GM18868 (cell line): ENCODE data around the gene SS18.

Experiments used
- ATAC-seq: cut with Tn5 transposase; IDR thresholded peaks from one replicate; pipeline ENCODE4 v1.9.1; 2021; ENCODE audit warnings: mild to moderate bottlenecking, moderate library complexity; ENCODE audit not compliant: unreplicated experiment

SS18 gene

GRCh38 chr18:26073758-26074157, 16.7 kb downstream of the SS18 start:
- no peak for ATAC-seq

DNA sequence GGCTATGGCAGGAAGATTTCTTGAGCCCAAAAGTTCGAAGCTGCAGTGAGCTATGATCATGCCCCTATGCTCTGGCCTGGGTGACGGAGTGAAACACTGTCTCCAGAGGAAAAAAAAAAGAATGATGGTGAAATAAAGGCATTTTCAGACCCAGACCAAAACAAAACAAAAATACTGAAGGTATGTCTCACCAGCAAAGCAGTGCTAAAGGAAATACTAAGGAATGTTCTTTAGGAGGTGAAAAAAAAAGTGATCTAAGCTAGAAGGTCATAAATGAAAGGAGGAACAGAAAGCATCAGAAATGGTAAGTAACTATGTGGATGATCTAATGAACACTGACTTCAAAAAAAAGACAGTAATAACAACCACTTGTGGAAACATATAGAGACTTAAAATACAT, 18.7 kb downstream of the SS18 start:
- no peak for ATAC-seq

DNA sequence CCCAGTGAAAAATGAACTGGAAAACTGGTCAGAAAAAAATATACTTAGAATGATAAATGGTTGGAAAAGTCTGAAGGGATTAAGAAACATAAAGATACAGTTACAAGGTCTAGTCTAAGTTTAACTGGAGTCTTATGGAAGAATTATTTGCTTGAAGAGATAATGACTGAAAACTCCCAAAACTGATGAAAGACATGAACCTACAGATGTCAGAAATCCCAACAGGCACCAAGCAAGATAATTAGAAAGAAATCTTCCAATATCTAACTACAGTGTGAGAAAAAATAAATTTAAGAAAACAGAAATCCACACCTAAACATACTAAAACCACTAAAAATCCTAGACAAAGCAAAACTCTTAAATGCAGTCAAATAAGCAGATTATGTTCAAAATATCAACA, 19.4 kb downstream of the SS18 start:
- no peak for ATAC-seq

DNA sequence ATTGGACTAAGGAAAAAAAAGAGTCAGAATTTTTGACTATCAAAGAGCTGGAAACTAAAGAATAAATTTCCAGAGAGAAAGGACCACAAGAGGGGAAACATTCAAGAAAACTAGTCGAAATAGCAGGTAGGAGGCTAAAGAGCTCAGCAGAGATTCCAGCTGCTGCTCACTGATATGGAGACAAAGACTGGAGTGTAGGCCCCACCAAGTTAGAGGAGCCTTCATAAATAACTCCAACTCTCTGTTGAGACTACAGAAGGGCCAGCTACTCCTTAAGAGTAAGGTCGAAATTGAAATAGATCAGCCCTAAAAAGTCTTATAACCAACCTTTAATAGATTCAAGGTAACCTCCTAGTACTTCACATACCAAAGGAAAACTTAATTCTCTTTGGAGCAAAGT, 31.1 kb downstream of the SS18 start:
- no peak for ATAC-seq

DNA sequence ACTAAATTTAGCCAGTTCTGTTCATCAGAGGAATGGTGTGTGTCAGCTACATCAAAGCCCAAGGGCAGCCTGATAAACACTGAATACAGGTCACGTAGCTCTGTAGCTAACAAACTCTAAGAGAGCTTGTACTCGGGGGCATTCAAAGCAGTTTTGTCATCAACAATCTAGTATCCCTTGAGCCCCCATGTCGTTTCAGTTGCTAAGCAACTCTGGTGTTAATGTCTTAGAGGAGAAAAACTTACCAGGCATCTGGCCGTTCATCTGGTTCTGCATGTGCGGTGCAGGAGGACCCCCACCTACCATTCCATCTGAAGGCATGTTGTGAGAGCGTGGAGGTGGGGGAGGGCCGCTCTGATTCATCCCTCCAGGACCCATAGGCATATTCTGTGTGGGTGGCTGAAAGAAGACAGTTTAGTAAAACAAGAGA, 33.1 kb downstream of the SS18 start:
- ATAC-seq = no peak

DNA sequence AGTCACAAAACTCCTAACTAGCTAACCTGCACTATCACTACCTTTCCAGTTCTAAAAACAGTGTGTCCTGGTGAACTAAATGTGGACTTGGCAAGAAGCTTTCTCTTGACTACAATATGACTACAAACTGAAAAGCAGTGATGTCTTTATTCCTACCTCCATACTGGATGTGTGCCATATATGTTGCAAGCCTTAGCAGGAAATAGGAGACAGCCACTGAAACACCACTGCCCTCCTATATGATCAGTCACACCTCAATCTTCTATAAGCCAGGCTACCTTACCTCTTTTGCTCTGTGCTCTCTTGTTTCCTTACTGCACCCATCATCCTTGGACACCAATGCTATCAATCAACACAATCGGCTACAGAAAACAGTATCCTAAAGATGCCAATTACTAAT, 34.1 kb downstream of the SS18 start:
- no peak for ATAC-seq

DNA sequence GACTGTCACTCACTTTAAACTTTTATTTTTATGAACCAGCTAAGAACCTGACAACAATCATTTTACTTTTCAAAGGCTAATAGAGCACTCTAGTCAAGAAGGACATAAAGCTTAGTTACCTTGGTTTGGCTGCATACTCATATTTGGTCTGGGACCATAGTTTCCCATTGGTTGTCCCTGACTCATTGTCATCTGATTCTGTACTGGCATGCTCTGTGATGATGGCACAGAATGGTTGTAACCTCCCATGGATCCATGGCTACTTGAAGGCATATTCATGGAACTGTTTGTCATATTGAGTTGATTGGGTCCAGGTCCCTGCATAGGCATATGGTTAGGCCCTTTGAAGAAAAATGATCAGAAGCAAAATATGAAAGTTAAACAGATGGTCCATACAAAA, 37.9 kb downstream of the SS18 start:
- ATAC-seq = no peak

- ATAC-seq = no peak
These were observed 38.6 kb downstream of the SS18 start for GRCh38 chr18:26051843-26052242.

DNA sequence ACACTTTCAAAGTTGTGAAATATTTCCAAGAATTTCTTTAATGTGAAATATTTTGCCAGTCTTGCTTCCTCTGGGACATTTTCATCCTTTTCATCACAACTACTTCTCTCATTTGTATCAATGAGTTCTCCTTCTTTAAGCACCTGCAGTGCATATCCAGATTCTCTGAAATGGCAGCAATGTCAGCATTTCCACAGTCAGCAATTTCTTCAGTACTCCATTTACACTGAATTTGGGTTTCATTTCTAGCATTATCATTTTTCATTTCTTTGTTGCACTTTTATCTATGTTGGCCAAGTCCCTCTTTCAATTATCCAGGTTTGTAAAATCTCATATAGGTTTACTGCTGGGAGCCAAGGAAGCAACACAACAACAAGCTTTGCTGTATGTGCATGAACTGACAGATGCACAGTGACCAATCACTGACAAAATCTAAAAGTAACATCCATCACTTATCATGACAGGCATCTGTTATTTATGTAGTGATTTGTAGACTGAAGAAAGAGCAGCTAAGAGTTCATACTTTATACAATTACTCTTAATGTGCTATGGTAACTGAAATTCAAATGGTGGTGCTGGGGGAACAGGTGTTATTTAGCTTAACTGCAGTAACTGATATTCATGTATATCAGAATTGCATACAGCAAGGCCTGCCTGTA, 43.9 kb downstream of the SS18 start:
- ATAC-seq = no peak

DNA sequence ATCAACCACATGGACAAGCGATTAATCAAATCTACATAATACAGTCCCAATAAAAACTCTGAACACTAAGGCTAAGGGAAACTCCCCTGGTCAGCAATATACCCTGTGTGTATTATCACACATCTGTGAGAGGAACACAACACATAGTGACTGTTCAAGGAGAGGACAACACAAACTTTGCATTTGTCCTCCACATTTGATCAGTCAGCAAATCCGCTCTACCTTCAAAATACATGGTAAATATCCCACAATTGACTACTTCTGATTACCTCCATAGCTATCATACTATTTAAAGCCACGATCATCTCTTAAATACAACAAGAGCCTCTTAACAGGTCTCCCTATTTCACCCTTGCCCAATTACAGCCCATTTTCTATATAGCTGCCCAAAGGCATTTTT, 45.6 kb downstream of the SS18 start:
- ATAC-seq = no peak

GRCh38 chr18:26040051-26040656, 50.3 kb downstream of the SS18 start:
- no peak for ATAC-seq

GRCh38 chr18:26039203-26039602, 51.2 kb downstream of the SS18 start:
- no peak for ATAC-seq

DNA sequence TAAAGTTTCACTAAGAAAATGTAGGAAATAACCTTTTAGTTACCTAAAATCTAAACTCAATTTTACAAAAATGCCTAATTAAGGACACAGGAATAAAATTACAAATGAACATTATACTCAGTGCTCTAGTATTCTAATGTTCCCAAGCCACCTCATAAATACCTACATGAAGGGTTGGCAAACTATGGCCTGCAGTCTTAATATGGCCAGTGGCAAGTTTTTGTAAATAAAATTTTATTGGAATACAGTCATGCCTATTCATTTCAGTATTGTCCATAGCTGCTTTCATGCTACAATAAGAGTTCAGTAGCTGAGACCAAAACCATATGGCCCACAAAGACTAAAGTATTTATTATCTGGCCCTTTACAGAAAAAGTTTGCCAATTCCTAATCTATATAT, 53.8 kb downstream of the SS18 start:
- no peak for ATAC-seq

- ATAC-seq = no peak
These were observed 55.4 kb downstream of the SS18 start for GRCh38 chr18:26034850-26035497.

- ATAC-seq = no peak
These were observed 67.8 kb downstream of the SS18 start for GRCh38 chr18:26022585-26022984.

GRCh38 chr18:26021061-26021754, 69.2 kb downstream of the SS18 start:
- ATAC-seq = no peak

- ATAC-seq = no peak
These were observed 72.5 kb downstream of the SS18 start for GRCh38 chr18:26017929-26018328.

GRCh38 chr18:26014462-26014861, 76.0 kb downstream of the SS18 start:
- no peak for ATAC-seq

DNA sequence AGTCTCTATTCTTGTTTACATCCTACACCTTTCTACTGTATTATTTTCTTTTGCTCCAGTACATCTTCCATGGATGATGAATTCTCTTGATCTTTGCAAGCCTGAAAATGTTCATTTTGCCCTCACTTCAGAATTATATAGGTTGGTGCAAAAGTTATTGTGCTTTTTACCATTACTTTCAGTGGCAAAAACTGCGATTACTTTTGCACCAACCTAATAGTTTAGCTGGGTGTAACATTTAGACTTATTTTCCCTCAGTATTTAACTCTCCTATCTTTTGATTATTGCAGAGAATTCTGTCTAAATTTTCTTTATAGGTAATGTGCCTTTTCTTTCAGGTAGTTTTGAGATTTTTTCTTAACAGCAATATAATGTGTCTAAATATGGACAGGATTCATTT, 81.8 kb downstream of the SS18 start:
- ATAC-seq = no peak

DNA sequence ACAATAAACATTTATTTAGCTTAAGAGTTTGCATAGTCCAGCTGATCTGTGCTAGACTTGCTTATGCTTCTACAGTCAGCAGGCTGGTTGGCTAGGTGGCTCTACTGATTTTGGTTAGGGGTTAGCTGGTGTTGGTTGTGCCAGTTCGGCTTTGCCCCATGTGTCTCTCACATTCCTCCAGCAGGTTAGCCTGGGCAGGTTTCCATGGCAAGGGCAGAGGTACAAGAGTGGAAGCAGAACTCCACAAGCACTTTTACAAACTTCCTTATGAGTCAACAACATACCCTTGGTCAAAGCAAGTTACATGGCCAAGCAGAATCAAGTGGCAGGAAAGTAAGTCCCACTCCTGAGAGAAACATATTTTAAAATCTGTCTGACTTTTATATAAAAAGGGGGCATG, 82.3 kb downstream of the SS18 start:
- ATAC-seq = no peak

DNA sequence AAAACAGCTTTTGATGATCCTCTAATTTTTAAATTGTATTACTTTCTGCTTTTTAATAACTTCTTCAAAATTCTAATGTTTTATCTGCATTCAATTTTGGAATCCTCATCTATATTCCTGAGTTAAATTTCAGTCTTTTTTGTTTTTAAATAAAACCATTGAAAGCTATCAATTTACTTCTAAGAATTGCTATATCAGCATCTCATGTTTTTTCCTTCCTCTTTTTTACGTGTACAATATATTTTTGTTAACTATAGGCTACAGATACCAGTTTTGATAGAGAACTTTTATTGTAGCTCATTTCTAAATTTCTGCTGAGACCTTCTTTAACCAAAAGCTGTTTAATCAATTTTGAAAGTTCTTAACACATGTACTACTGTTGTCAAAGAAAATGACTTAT, 84.5 kb downstream of the SS18 start:
- no peak for ATAC-seq

DNA sequence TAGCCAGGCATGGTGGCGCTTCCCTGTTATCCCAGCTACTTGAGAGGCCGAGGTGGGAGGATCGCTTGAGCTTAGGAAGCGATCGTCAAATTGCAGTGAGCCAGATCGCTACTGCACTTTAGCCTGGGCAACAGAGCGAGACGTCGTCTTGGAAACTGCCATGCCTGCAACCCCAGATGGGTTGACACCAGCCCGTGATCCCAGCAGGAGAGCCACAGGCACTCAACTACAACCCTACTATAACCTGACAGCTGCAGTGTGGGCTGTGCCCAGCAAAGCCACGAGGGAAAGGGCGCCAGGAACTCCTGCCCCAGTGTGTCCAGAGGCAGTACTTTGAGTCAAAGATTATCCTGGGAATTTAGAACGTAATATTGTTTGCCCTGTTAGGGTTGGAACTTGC, 85.6 kb downstream of the SS18 start:
- no peak for ATAC-seq
